Stimulated activated CD8-positive, alpha-beta memory T cell treated with anti-CD3 and anti-CD28 coated beads, Interleukin-4, amount 100 ng/mL, for 24 hours (primary cell): Measurements from ENCODE around the gene ATIC.

Experiments
- DNase-seq: peaks from one replicate; pipeline ENCODE4 v3.0.0-alpha.2; 2020; ENCODE audit warnings: low read depth

ATIC gene

GRCh38 chr2:215361211-215361875, 49.5 kb downstream of the ATIC start:
- no peak for DNase-seq

- DNase-seq = no peak
These were observed 50.2 kb downstream of the ATIC start for GRCh38 chr2:215361876-215362561.

- DNase-seq = no peak
These were observed 50.7 kb downstream of the ATIC start for GRCh38 chr2:215362562-215362904.

GRCh38 chr2:215363039-215363438, 51.2 kb downstream of the ATIC start:
- DNase-seq = no peak

GRCh38 chr2:215363461-215364156, 51.8 kb downstream of the ATIC start:
- no peak for DNase-seq

GRCh38 chr2:215364157-215365155, 52.6 kb downstream of the ATIC start:
- DNase-seq = no peak

- DNase-seq = no peak
These were observed 53.4 kb downstream of the ATIC start for GRCh38 chr2:215365184-215365658.

- no peak for DNase-seq
These were observed 54.7 kb downstream of the ATIC start for GRCh38 chr2:215366440-215367032.

GRCh38 chr2:215367662-215368492, 56.0 kb downstream of the ATIC start:
- no peak for DNase-seq

GRCh38 chr2:215368493-215368809, 56.6 kb downstream of the ATIC start:
- no peak for DNase-seq

GRCh38 chr2:215369181-215369760, 57.4 kb downstream of the ATIC start:
- DNase-seq = no peak

- no peak for DNase-seq
These were observed 58.5 kb downstream of the ATIC start for GRCh38 chr2:215370112-215370965.

GRCh38 chr2:215371915-215372897, 60.3 kb downstream of the ATIC start:
- no peak for DNase-seq

- no peak for DNase-seq
These were observed 61.2 kb downstream of the ATIC start for GRCh38 chr2:215372968-215373649.

- no peak for DNase-seq
These were observed 62.1 kb downstream of the ATIC start for GRCh38 chr2:215374002-215374401.

- DNase-seq = no peak
These were observed 63.0 kb downstream of the ATIC start for GRCh38 chr2:215374642-215375466.

GRCh38 chr2:215375467-215375830, 63.6 kb downstream of the ATIC start:
- DNase-seq = no peak
